Central memory CD4-positive, alpha-beta T cell (primary cell): ENCODE results near the gene PLEKHM3.
"Not testable (repeated sequence)": the region's sequence is repeated elsewhere in the genome, so short reads cannot be mapped to it uniquely, and the experiment has no call there.

Source experiments
- DNase-seq: peaks from one replicate; pipeline ENCODE4 v3.0.0; 2022

PLEKHM3 gene

DNA sequence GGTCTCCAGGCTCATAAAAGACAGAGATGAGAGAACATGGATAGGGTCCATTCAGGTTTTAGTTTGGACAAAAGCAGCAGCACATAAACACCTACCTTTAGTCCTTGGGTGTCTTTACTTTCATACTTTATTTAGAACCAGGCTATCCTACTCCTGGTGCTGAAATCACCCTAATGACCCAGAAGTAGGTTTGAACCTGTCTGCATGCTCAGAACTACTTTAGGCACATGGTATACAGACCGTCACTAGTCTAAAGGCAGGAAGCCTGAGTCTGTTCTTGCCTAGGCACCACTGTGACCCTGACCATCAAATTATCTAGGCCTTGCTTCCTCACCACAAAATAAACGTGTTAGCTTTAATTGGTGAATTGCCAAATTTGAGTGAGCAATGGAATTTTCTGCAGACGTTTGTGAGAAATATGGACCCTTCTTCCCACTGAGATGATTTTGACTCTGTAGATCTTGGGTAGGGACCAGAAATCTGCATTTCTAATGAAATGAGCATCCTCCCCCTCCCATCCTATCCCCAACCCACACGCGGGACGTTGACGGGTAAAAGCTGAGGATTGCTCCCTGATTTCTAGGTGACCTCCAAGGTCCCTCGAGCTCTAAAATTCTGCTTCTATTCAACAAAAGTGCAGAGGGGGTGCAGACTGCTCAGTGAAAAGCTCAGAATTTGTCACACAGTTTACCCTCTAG lies 75.1 kb downstream of the PLEKHM3 start:
- DNase-seq: no peak

DNA sequence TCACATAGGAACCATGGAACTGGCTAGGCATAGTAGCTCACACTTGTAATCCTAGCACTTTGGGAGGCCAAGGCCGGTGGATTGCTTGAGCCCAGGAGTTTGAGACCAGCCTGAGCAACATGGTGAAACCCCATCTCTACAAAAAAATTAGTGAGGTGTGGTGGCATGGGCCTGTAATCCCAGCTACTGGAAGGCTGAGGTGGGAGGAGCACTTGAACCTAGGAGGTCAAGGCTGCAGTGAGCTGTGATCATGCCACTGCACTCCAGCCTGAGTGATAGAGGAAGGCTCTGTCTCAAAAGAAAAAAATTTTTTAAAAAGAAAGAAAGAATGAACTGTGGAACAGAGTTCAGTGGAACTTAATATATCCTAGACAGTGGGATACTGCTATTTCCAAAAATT lies 76.1 kb downstream of the PLEKHM3 start:
- DNase-seq: not testable (repeated sequence)

DNA sequence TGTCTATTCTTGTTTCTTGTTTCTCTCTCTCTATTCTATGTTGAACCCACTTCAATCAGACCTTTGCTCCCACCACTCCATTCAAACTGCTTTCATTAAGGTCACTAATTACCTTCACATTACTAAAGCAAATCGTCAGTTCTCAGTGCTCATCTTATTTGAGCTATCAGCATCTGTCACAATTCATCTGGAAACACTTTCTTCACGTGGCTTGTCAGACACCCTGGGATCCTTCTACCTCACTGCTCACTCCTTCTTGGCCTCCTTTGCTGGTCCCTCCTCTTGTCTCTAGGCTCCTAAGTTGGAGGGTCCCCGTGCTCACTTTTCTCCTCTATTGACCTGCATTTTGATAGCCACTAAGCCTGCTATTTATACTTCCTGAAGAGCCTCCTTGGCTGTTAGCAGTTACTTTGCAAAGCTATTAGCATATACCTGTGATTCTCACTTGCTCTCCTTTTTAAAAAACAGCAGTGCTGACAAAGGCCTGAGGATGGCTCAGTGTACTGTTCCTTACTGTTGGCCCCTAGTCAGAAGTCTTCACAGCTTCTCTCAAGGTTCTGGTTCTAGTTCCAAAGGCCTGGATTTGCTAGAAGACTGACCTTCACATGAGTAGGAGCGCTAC lies 80.2 kb downstream of the PLEKHM3 start:
- no peak for DNase-seq

DNA sequence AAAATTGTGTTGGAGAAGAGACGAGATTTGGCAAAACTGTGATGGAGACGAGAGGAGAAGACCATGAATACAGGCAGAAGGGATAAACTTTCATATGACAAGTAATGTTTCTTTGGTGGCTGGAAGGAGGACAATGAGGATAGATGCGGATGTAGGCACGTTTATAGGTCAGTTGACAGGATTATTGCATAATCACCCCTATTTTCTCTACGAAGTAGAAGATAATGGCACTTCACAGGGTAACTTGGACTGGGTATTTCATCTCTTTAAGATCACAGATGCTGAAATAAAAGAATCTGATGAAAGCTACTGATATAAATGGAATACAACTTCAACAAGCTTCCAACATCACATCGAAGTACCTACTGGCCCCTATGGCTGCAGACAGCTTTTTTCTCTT lies 81.0 kb downstream of the PLEKHM3 start:
- no peak for DNase-seq

DNA sequence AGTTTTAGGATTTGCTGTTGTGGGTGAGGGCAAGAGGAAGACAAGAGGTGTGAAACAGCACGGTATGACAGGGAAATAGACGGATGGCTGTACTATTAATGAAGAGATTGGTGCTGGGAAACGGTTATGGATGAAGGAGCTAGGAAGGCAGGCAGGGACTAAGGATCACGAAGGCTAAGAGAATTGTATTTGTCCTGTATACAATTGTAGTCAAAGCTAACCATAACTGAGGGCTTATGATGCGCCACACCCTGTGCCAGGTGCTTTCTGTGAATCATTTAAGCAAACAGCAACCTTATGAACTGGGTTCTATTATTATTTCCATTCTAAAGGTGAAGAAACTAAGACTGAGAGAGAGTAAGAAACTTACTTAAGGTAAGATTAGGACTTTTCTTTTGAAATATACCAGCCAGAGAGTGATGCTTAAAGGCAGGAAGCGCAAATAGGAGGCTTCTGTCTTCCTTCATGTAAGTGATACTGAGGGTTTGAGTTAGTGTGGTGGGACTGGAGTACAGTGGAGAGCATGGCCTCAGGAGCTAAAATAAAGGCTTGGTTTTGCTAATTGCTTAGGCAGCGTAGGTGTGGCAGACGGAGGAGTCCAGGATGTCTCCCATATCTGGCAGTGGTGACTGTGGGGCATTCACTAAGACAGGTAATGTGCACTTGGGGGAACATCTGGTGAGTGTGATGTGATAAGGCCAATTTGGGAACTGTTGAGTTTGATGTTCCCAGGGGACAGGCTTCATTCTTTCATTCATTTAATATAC lies 85.8 kb downstream of the PLEKHM3 start:
- no peak for DNase-seq

DNA sequence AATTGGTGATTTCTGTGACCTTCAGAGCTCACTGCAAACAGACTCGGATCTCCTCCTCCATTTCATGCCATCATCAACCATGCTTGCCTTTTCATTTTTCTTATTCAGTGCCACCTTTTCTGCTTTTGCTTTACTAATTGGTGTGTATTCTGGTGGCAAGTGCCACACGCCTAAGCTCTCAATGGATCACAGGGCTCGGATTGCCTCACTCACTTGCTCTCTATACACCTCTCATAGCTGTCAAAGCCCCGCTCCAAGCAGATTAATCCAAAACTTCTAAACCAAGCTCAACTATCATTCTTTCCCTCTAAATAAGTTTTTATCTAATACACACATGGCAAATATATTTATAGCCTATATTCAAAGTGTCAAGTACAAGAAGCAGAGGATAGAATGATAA lies 86.4 kb downstream of the PLEKHM3 start:
- no peak for DNase-seq

DNA sequence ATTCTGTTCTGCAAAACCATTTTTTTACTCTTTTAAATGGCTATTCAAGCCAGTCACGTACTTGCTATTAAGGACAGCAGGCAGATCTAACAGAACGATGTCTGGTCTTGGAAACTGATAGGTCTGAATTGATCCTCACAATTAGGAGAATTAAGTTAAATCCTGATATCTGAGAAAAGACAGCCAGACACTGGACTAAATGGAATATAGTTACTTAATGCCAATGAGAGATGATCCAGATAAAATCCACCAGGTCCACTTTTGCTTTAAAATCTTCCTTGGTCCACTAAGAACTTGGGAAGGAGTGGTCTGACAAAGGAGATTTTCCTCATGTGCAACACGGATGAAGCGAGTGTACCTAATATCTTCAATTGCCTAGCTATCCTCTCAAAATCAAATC lies 86.9 kb downstream of the PLEKHM3 start:
- no peak for DNase-seq

DNA sequence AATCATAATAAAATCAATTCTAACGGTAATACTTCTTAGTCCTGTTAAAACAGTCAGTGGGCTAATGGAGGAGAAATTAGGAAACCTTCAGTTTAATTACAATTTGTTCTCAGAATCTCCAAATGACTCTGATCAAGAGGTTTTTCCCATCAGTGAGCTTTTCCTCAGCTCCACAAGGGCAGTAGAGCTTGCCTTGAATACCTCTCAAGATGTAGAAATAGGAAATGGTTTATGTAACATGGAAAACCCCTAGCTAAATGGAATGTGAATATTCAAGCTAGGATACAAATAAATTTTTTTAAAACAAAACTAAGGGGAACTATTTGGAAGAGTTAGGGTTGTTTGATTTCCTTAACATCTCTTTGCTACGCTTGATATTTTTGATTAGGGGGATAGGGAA lies 87.5 kb downstream of the PLEKHM3 start:
- no peak for DNase-seq

DNA sequence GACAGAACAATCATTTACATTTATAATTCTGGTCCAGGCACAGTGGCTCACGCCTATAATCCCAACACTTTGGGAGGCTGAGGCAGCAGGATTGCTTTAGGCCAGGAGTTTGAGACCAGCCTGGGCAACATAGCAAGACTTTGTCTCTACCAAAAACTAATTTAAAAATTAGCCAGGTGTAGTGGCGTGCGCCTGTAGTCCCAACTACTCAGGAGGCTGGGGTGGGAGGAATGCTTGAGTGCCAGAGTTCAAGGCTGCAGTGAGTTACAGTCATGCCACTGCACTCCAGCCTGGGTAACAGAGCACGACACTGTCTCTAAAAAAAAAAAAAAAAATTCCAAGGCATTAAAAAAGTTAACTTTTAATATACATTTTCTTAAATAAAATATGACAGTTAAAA lies 88.1 kb downstream of the PLEKHM3 start:
- no peak for DNase-seq

DNA sequence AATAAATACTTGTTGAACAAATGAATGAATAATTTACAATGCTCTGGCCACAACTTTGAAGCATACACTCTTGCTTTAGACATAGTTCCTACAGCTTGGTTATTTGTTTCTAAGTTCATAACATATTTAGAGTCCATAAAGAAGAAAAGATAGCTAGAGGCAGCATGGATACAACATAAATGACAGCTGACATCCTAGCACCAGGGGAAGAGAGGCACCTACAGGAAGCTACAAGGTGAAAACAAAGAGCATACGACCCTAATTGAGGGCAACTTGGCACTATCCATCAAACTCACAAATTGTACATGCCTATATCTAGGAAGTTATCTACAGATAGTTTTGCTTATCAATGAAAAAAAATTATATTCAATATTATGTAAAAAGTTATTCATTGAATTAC lies 88.9 kb downstream of the PLEKHM3 start:
- DNase-seq: no peak

DNA sequence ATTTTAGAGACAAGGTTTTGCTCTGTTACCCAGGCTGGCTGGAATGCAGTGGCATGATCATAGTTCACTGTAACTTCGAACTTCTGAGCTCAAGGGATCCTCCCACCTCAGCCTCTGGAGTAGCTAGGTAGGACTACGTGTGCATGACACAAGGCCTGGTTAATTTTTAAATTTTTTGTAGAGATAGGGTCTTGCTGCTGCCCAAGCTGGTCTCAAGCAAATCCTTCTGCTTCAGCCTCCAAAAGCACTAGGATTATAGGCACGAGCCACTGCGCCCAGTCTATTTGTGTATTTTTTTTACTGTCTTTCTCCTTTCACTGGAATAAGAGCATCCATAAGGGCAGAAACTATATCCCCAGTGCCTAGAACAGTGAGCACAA lies 89.3 kb downstream of the PLEKHM3 start:
- no peak for DNase-seq

DNA sequence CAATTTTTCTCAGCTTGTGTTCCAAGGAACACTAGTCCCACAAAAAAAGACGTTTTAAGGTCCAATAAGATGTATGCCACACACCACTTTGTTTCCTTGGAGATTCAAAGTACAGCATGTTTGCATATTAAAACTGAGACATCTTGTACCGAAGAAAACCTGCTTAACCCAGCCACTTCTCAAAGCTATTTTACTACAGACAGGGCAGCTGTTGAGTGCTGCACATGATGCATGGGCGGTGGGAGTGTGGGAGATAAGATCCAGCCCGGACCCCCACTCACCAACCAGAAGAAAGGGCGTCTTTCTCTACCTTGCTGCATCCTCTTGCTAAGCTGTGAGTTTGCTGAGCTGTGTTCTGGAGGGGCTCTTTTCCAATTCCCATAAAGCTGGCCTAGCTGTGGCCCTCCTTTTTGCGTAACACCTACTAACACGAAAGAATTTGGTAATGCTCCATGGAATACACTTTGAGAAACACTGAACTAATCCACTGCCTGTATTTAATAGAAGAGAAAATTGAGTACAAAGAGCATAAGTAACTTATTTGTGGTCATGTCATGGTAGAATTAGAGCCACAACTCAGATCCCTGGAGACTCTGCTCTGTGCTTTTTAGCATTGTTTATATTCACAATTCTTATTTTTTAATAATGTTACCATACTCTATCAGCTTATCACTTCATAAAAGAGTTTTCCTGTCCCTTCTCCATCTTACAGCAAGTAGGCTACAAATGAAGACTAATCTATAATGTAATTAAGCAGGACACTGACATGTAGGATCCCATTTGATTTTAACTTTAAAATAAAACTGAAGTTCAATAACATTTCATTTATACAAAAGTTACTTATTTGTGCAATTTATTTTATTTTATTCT lies 90.0 kb downstream of the PLEKHM3 start:
- DNase-seq: no peak

DNA sequence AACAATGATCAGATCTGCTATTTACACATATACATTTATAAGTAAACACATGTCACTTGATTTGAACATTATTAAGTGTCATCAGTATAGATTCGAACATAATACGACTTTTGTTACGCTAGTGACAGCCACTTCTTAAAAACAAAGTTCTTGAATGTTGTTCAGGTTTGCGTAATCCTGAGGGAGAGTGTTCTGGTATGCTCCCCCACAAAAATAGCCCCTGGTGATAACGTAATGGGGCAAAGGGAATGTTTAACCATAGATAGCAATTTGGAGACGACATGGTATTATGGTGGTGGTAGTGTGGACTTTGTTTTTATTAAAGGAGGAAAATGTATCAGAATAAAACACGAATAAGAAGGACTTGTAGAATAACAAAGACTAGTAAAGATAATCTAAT lies 90.6 kb downstream of the PLEKHM3 start:
- no peak for DNase-seq

DNA sequence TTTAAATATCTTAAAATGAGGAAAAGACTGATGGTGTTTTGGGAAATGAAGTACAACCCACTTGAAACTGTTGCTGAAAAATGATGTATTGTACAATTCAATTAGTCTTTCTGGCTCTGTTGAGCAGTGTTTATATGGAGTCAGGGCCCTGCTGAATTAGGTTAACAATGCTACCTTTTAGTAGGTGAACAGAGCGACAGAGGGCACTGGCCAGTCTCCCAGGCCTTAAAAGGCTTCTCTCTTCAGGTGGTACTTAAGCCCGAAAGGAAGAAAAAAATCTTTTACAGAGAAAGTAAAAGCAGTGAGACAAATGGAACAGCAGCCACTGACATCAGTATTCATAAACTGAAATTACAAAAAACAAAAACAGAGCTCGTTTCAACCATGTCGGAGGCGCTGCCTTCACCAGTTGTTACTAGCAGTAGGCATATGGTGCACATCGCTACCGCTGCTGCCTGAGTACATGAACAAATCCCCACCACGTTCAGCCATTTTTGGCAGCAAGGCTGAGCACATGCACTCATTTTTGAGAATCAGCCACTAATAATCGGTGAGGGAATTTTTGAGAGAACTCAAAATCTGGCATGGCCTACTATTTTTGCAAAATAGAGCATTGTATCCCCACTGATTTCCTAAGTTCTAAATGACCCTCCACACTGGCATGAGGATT lies 91.8 kb downstream of the PLEKHM3 start:
- DNase-seq: no peak

DNA sequence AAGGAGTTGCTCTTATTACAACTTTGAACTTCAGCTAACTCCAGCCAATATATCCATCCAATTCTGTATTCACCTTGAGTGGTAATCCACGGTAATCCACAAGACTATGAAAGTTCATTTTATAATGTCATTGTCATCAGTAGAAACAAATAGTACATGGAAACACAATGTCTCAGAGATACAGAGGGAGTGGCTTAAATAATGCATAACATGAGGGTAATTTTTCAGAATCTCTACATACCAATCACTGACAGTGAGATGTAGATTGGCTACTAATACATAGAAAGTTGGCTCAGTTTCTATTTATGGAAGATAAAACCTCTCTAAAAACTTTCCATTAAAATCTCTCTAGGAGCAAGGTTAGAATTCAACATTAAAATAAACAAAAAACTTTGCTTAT lies 93.2 kb downstream of the PLEKHM3 start:
- DNase-seq: no peak

DNA sequence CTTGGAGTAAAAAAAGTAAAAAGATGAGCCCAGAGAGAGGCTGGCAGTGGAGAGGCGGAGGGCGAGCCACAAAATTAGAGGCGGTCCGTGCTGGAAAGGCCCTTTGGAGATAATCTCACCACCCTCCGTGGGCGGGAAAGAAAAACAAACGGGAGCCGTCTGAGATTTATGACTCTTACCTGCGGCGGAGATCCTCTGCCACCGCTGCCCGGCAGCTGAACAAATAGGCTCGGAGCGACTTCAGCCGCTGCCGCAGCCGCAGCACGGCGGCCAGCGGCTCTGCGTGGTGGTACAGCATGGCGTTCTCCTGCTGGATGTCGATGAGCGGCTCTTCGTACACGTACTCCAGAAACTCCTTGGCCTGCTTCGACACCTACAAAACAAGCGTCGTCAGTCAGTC lies 94.6 kb downstream of the PLEKHM3 start:
- DNase-seq: no peak

DNA sequence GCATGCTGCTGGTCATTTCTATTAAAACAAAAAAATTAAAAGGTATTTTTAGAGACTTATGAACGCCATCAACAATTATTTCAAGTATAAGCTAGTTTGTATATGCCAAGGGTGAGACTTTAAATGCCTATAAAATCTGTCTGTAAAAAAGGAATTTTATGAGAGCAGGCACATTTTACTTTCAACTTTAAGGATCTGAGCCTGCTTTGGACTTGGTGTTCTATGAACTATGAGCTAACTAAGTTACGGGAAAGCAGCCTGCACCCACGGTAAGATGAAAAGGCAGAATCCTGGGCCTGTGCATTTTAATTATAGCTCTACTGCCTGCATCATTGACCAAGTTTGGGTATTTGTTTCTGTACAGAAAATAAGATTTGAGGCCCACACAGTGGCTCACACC lies 95.4 kb downstream of the PLEKHM3 start:
- no peak for DNase-seq

DNA sequence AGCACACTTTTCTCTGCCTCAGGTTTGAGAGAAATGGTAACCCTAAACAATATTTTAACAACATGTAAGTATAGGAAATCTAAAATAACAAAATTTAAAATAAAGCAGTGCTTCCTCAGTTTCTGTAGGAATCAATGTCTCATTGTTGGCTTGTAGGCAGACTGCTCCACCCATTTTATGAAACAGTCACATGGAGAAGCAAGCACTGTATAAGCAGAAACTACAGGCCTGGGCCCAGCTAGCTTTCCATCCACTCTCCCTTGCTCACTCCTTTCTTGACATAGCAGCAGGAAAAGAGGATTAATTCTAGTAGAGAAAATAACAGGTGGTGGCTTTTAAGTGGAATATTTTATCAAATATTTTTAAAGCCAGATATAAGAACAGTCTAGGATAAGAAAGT lies 97.2 kb downstream of the PLEKHM3 start:
- no peak for DNase-seq

DNA sequence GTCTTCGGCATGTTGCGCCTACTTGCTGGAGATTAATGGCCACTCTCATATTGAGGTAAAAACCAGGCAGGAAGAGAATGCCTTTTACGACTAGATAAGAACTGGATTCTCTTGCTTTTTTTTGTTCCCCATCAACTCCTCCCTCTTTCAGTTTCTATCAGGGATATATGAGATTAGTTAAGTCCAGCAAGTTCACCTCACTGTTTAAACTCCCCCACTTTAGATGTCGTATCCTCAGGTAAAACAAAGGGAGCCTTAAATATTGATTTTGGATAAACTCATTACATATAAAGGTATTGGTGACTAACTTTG lies 98.4 kb downstream of the PLEKHM3 start:
- no peak for DNase-seq

DNA sequence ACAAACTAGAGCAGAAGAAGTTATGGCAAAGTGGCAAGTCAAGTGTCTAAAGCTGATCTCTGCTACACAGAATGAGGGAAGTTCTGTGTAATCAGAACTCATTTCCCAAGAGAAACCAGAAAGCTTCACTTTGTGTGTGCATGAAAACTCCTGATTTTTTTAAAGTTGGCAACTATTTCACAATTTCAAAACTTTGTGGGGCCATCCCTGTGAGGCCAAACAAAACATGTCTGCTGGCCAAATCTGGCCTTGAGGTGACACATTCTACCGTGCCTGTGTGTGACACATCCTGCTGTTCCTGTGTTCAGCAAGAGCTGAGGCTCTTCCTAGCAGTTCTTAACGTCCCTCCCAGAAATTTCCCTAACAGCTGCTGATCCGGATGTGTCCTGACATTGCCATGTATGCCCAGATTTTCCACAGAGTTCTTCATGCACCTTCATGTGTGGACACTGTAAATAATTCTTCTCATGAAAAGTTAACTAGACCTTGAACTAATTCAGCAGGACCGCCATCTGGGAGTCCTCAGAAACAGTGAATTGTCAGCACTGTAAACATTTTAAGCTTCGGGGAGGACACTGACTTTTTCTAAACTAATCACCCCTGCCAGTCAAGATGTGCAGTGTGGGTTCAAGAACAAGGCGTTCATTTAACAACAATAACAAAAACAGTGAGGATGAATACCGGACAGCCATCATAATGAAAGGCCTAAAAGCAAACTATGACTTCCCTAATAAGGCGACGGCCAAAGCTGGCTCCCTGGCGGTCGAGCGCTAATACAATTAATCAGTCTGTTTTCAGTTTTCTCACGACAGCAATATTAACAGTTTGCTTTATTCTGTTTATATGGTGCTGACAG lies 99.0 kb downstream of the PLEKHM3 start:
- DNase-seq: no peak

DNA sequence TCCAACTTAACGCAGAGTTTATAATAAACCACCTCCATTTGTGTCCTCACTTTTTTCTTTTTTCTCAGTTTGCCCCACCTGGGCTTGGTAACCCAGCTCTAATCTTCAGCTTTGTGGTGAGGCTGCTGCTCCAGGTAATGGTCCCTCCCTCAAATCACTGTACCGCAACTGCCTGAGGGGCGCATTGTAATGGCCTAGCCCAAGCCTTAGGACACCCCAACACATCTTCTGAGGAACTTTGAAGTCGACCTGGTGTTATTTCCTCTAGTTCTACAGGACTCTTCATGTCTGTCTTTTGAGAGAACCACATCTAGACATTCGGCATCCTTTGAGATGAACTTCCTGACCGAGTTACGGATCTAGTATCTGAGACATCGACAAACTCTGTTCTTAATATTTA lies 99.7 kb downstream of the PLEKHM3 start:
- DNase-seq: peak; percentile 27

DNA sequence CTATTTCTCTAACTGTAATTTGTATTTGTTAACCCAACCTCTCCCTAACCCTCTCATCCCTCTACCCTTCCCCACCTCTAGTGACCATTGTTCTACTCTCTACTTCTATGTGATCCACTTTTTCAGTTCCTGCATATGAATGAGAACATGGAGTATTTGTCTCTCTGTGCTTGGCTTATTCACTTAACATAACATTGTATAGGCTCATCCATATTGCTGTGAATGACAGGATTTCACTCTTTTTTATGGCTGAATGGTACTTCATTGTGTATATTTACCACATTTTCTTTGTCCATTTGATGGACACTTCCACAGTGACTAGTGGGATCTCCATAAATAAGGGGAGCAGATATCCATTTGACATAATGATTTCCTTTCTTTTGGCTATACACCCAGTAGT lies 103.7 kb downstream of the PLEKHM3 start:
- no peak for DNase-seq
